SU-DHL-6 (cell line): Measurements from ENCODE around the gene CEP135.

Source experiments
- EZH2phosphoT487 ChIP-seq: fragments of 200-600 bp; sonication (generic), shearing (Covaris generic); conservative IDR thresholded peaks from 2 replicates; pipeline ENCODE4 v1.6.1; 2018; ENCODE audit warnings: mild to moderate bottlenecking, antibody characterized with exemption, low read length, moderate library complexity, mixed read lengths
- TF ChIP-seq, protein P1 (sequence below): fragments of 200-600 bp; sonication (generic); IDR thresholded peaks from one replicate; pipeline ENCODE4 v1.5.1; 2017; ENCODE audit warnings: antibody characterized with exemption, mild to moderate bottlenecking, low read length, moderate library complexity; ENCODE audit not compliant: insufficient read depth, poor library complexity, severe bottlenecking

DNA sequence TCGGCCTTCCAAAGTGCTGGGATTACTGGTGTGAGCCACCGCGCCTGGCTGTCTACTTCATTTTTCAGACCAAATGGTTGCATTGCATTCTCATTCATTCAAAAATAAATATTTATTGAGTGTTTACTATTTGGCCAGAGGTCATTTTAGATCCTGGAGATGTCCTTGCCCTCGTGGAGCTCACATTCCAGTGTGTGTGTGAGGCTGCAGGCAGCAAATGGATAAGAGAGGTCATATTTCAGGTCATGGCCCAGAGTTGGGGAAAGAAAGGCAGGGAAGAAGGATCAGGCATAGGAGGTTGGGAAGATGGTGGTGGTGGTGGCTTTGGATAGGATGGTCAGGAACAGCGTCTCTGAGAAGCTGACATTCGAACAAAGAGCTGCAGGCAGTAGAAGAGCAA lies 119.1 kb downstream of the CEP135 start:
- TF ChIP-seq, protein P1, sequence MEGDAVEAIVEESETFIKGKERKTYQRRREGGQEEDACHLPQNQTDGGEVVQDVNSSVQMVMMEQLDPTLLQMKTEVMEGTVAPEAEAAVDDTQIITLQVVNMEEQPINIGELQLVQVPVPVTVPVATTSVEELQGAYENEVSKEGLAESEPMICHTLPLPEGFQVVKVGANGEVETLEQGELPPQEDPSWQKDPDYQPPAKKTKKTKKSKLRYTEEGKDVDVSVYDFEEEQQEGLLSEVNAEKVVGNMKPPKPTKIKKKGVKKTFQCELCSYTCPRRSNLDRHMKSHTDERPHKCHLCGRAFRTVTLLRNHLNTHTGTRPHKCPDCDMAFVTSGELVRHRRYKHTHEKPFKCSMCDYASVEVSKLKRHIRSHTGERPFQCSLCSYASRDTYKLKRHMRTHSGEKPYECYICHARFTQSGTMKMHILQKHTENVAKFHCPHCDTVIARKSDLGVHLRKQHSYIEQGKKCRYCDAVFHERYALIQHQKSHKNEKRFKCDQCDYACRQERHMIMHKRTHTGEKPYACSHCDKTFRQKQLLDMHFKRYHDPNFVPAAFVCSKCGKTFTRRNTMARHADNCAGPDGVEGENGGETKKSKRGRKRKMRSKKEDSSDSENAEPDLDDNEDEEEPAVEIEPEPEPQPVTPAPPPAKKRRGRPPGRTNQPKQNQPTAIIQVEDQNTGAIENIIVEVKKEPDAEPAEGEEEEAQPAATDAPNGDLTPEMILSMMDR, result no peak
- TF ChIP-seq EZH2phosphoT487, result no peak
